Activated CD4-positive, CD25-positive, alpha-beta regulatory T cell treated with anti-CD3 and anti-CD28 coated beads, Interleukin-2, amount 50 U/mL, for 72 hours (primary cell): ENCODE measurements around the gene RMND5B.
A peak's percentile ranks its signal among the peaks of the same experiment; 100 is the strongest.

Experiments used
- DNase-seq: peaks from one replicate; pipeline ENCODE4 v3.0.0; 2021

Gene RMND5B

DNA sequence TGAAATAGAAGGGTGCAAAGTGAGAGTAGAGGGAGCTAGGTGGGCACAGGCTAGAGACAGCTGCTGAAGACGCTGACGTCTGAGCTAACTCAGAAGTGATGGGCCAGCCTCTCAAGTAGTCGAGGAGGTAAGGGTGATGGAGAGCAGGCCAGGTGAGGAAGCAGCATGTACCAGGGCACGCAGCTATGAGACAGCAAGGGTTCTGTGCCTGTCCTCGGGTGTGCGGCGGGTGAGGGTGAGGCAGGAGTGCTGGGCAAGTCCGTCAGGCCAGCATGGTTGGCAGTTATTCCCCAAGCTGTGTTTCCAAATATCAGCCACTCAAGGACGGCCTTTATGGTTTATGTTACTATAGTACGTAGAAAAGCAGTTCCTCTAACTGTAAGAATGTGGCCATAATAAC, 6.2 kb downstream of the RMND5B start:
- no peak for DNase-seq

DNA sequence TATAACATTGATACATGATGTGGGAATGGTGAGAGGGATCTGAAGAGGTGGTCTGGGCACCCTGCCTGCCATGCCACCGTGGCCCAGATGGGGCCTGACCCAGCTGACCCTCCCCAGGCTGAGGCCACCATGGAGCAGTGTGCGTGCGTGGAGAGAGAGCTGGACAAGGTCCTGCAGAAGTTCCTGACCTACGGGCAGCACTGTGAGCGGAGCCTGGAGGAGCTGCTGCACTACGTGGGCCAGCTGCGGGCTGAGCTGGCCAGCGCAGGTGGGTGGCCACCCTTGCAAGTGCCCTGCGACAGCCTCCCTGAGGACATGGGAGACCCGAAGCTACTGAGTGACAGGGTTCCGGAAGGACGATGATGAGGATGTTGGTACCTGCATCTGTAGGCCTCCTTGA, 7.2 kb downstream of the RMND5B start:
- DNase-seq: no peak

DNA sequence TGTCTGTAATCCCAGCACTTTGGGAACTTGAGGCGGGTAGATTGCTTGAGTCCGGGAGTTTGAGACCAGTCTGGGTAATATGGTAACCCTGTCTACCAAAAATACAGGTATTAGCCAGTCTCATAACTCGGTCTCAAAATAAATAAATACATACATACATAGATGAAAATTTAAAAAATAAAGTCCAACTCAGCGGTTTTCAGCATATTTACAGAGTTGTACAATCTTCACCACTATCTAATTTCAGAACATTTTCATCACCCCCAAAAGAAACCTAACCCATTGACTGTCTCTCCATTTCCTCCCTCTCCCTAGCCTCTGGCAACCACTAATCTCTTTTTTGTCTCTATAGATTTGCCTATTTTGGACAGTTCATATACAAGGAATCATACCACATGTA, 10.7 kb downstream of the RMND5B start:
- DNase-seq: no peak

DNA sequence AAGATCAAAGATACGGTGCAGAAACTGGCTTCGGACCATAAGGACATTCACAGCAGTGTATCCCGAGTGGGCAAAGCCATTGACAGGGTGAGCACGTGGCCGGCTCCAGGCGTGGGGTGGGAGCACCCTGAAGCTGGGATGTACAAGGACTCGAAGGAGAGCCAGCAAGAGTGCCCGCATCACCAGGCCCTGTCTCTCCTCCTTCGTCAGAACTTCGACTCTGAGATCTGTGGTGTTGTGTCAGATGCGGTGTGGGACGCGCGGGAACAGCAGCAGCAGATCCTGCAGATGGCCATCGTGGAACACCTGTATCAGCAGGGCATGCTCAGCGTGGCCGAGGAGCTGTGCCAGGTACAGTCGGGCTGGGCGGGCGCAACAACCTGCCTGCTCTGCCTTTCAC, 11.8 kb downstream of the RMND5B start:
- DNase-seq: no peak

GRCh38 chr5:178143246-178143645, 12.4 kb downstream of the RMND5B start:
- DNase-seq: no peak

- no peak for DNase-seq
Observed at GRCh38 chr5:178143901-178144300, 13.1 kb downstream of the RMND5B start.

DNA sequence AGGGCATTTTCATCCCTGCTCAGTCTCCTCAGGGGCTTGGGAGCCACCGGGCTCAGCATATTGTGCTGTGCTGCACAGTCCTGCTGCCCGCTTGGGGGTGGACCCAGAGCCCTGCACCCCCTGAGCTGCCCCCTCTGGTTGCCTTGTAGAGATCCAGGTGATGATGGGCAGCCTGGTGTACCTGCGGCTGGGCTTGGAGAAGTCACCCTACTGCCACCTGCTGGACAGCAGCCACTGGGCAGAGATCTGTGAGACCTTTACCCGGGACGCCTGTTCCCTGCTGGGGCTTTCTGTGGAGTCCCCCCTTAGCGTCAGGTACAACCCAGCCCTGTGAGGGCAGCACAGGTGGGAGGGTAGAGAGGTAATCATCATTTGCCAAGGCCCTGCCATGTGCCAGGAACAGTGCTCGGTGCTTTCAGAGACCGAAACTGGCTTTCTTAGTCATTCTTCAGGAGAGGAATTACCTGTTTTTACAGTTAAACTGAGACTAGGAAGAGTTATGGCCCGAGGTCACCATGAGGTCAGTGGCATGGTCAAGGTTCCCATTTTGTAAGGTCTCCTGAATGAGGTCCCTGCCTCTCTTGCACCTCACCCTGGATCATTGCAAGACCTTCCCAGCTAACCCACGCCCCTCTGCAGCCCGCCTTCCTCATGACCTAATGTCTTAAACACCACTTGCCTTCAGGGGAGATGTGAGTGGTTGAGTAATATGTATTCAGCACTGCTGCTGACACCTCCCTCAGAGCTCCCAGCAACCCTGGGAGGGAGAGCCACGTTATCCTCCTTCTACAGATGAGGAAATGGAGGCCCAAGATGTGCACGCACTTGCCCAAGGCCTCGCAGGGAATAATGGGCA, 15.4 kb downstream of the RMND5B start:
- DNase-seq: peak; percentile 70

- DNase-seq: no peak
Observed at GRCh38 chr5:178147406-178147805, 16.6 kb downstream of the RMND5B start.

DNA sequence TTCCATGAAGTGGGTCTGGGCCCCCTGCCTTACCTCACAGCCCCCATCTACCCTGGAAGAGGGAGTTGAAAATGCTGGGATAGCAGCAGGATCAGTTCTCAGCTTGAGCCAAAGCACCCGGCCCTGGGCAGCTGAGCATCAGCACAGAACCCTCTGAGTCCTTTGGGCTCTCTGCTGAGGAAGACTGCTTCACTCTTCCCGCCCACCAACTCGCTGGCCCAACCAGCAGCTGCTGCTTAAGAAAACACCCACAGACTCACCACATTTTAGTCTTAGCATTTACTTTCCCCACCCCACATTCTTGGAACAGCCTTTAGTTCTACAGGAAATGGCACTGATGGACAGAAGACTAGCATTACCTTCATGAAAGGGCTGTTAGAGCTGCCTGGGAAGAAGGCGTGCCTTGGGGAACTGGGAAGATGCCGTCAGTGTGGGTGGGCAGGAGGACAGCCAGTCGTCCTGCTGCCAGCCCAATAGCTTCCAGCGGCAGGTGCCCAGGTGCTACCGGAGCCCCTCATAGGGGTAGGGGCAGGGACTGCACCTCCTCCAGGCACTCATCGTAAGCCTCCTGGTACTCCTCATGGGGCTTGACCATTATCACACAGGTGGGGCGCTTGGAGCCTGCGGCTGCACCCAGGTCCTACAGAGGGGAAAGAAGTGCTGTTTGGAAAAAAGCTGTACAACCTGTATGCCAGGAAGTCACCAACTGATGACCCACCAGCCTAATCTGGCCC, 18.6 kb downstream of the RMND5B start:
- DNase-seq: no peak

- no peak for DNase-seq
Observed at GRCh38 chr5:178150977-178151734, 20.3 kb downstream of the RMND5B start.

DNA sequence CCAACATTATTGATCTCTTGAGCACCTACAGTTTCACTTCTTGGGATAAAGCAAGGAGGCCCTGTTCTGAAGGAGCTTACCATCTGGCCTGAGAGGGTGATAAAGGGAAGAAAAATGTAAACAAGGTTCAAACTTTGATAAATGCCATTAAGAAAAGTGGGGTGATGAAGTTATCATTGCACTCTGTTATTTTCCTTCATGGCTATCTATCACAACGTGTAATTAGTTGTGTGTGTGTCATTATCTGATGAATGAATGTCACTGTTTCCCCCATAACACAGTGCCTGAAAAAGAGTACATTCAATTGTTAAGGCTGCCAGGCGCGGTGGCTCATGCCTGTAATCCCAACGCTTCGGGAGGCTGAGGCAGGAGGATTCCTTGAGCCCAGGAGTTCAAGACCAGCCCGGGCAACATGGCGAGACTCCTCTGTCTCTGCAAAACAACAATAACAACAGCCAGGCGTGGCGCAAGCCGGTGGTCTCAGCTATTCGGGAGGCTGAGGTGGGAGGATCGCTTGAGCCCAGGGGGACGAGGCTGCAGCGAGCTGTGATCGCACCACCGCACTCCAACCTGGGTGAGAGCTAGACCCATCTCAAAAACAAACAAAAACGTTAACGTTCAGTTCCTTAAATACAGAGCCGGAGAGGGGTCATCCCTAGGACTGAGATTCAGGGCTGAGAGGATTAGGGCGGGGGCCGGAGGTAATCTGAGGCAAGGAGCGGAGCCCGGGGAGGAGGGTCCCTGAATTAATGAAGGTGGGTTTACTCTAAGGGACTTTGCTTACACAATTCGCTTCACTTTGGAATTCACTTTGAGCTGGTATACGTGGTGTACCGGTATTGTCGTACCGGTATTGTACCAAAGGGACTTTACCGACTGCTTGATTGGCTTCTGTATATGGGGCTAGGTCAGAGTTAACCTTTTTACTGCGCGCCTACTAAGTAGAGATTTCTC, 22.0 kb downstream of the RMND5B start:
- DNase-seq: no peak

DNA sequence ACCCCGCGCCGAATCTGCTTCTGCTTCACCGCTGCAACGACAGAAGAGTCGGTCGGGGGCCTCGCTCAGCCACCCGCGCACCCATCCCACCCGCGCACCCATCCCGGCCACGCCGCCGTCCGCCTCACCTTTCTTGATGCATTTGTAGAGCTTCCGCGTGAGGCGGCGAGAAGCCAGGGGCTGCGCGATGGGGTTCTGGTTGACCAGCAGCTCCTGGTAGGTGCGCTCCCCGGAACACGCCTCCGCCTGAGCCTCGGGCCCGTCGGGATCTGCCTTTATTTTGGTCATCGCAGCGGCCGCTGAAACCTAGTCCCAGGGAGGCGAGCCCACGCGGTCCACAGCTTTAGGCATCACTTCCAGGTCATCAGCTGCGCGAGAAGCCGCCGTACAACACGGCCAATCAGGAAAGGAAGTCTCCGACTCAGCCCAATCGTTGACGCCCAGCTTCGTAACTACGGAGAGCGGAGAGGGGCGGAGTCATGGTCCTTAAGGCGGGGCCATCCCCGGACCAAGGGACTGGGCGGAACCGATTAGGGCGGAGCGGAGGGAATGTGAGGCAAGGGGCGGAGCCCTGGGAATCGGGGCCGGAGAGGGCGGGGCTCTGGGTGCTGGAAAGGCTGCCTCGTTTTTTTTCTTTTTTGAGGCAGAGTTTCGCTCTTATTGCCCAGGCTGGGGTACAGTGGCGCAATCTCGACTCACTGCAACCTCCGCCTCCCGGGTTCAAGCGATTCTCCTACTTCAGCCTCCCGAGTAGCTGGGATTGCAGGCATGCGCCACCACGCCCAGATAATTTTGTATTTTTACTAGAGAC, 22.9 kb downstream of the RMND5B start, which contains the start of gene NHP2:
Gene NHP2, minus strand, starts transcription at position 356 of the 811 bp plus-strand sequence. Its CDS starts 68 bp downstream, at position 288.
- peak; percentile 99 for DNase-seq

DNA sequence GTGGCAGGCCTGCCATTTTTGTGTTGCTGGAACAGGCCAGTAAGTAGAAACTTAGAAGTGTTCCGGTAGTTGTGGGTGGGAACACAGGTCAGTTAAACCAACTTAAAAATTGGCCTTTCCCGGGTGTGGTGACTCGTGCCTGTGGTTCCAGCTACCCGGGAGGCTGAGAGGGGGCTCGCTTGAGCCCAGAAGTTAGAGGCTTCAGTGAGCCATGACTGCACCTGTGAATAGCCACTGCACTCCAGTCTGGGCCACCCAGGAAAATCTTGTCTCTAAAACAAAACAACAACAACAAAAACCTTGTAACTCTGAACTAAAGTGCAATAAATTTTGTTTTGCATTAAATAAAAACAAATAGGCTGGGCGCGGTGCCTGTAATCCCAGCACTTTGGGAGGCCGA, 24.3 kb downstream of the RMND5B start:
- DNase-seq: no peak

- DNase-seq: no peak
Observed at GRCh38 chr5:178160176-178160575, 29.4 kb downstream of the RMND5B start.

GRCh38 chr5:178162481-178162880, 31.7 kb downstream of the RMND5B start:
- DNase-seq: no peak

GRCh38 chr5:178163772-178164735, 33.2 kb downstream of the RMND5B start:
- DNase-seq: peak; percentile 96

DNA sequence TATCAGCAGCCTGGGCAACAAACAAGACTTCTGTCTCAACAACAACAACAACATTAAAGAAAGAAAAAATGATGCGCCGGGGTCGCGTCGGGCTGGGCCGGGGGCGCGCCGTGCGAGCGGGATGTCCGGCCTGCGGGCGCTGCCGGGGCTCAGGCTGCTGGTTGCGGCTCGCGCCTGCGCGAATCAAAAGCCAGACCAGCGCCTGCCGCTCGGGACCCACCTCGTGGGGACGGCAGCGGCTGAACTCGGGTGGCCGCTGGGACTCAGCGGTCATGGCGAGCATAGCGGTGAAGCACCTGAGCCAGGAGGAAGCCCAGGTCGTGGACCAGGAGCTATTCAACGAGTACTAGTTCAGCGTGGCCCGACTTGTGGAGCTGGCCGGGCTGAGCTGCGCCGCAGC, 34.8 kb downstream of the RMND5B start:
- no peak for DNase-seq

DNA sequence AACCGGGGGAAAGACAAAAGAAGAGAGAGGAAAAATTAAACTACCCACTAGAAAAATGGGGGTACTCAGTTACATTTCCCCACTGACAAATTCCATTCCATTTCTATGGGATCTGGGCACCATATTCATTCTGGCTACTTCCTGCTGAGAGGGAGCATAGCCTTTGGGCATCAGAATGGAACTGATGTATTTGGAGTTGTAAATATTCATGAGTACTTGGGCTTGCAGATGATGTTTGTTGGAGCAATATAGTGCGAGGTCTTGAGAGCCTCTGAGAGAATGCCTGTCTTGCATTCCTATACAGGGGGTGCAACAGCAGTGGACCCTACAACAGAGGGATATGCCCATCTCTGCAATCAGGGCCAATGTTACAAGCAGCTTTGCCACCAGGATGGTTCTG, 39.6 kb downstream of the RMND5B start:
- DNase-seq: no peak

GRCh38 chr5:178174456-178174855, 43.6 kb downstream of the RMND5B start:
- DNase-seq: no peak

- DNase-seq: no peak
Observed at GRCh38 chr5:178176791-178177190, 46.0 kb downstream of the RMND5B start.
